CD4-positive, alpha-beta T cell (primary cell): ENCODE measurements around the gene RASD2. TPM values are rescaled to one million over a fixed set of nuclear protein-coding genes. Genes with fewer than 3 reads are reported as not detected.

Experiments
- ATAC-seq: fragments of 200-7000 bp; cut with Tn5 transposase; one replicate; pipeline ENCODE4 v1.10.0; 2022; ENCODE audit warnings: mild to moderate bottlenecking; ENCODE audit not compliant: poor library complexity
- CTCF ChIA-PET: fragments of 350-600 bp; sonication (Branson Sonifier 250); formaldehyde crosslinking; loops from one replicate; lab custom pipeline; 2021; ENCODE audit warnings: antibody characterized with exemption, inconsistent platforms; lab: Charles Lee
- POLR2A ChIA-PET: fragments of 350-600 bp; sonication (Branson Sonifier 250); formaldehyde crosslinking; loops from one replicate; lab custom pipeline; 2021; ENCODE audit warnings: antibody characterized with exemption, inconsistent platforms; lab: Charles Lee
- DNase-seq, 14 experiments: peaks; one replicate each; pipeline ENCODE4 v3.0.0-alpha.2; 2013 to 2020; ENCODE audit warnings: mixed read lengths in 2 of 14
- H3K27ac ChIP-seq, 2 donors: one replicate each; pipeline versions ENCODE4 v1.5.1 to v1.7.0; 2013; ENCODE audit warnings: low read length in 2 of 2, low read depth in 1 of 2, mild to moderate bottlenecking in 1 of 2
- H3K27me3 ChIP-seq, 2 experiments: 1 replicate in 1 of 2; 2 replicates in 1 of 2; pipeline versions ENCODE4 v1.6.1 to v1.7.0; 2013; ENCODE audit warnings: low read length in 2 of 2, control low read depth in 1 of 2, mild to moderate bottlenecking in 1 of 2, moderate library complexity in 1 of 2; ENCODE audit not compliant: insufficient read depth in 2 of 2, control insufficient read depth in 1 of 2
- H3K36me3 ChIP-seq: one replicate; pipeline ENCODE4 v1.6.1; 2013; ENCODE audit warnings: low read length, control low read depth; ENCODE audit not compliant: insufficient read depth
- H3K4me1 ChIP-seq: one replicate; pipeline ENCODE4 v1.6.1; 2013; ENCODE audit warnings: low read length, control low read depth; ENCODE audit not compliant: insufficient read depth
- H3K4me3 ChIP-seq: one replicate; pipeline ENCODE4 v1.5.1; 2013; ENCODE audit warnings: mild to moderate bottlenecking, low read length, moderate library complexity
- H3K9me3 ChIP-seq, 2 experiments: 1 replicate in 1 of 2; 2 replicates in 1 of 2; pipeline versions ENCODE4 v1.6.1 to v1.7.0; 2013; ENCODE audit warnings: low read length in 2 of 2, mild to moderate bottlenecking in 2 of 2, control low read depth in 1 of 2, moderate library complexity in 1 of 2; ENCODE audit not compliant: control insufficient read depth in 1 of 2, insufficient read depth in 1 of 2
- H3K27ac Mint-ChIP-seq: one replicate; pipeline ENCODE4 v1.8.0; 2020; ENCODE audit warnings: mixed read lengths
- H3K27me3 Mint-ChIP-seq: one replicate; pipeline ENCODE4 v1.8.0; 2021; ENCODE audit warnings: mixed read lengths
- H3K36me3 Mint-ChIP-seq: one replicate; pipeline ENCODE4 v1.8.0; 2021; ENCODE audit warnings: low read depth, mixed read lengths
- H3K4me1 Mint-ChIP-seq: one replicate; pipeline ENCODE4 v1.8.0; 2021; ENCODE audit warnings: low read depth, mixed read lengths
- H3K4me3 Mint-ChIP-seq: one replicate; pipeline ENCODE4 v1.8.0; 2020; ENCODE audit warnings: mild to moderate bottlenecking, mixed read lengths
- H3K9me3 Mint-ChIP-seq: one replicate; pipeline ENCODE4 v1.8.0; 2020; ENCODE audit warnings: mixed read lengths
- CTCF ChIP-seq: fragments of 200-600 bp; IDR thresholded peaks from one replicate; pipeline ENCODE4 v1.8.0; 2022; ENCODE audit warnings: antibody characterized with exemption, mild to moderate bottlenecking
- intact Hi-C, 2 experiments: fragments of 100-400 bp; cut with DNase I in 1 of 2; cut with micrococcal nuclease in 1 of 2; formaldehyde crosslinking; loops; one replicate each; pipeline versions ENCODE4 v1.15.1 to v1.9.0; 2023 to 2025; cut with DNase I, micrococcal nuclease
- total RNA-seq, 174 experiments: library from RNA in 2 of 174; stranded (reverse) in 2 of 174; gene quantifications; one replicate each; pipeline ENCODE4 v1.2.3 and lab custom pipeline; 2021 to 2026

RASD2 gene
- total RNA-seq, 2 experiments from 2014 or later: 1.4 to 1.6 TPM

- no peak overlapping the region for H3K4me3 Mint-ChIP-seq
- TF ChIP-seq CTCF: no peak
- no peaks in the 10 kb centered on the region for H3K36me3 ChIP-seq
- peaks cover 5 to 9% of the 10 kb centered on the region in 2 experiments for H3K27me3 ChIP-seq
- no peak overlapping the region for H3K27ac ChIP-seq
- DNase-seq (no peak), ATAC-seq (no peak)
- no peaks in the 10 kb centered on the region for H3K9me3 ChIP-seq
- H3K4me1 ChIP-seq: no peaks in the 10 kb centered on the region
- H3K4me3 ChIP-seq: no peak overlapping the region
- no peaks in the 10 kb centered on the region for H3K36me3 Mint-ChIP-seq
- no peak overlapping the region for H3K27ac Mint-ChIP-seq
- ChIA-PET POLR2A (no interaction called here), CTCF (no interaction called here)
- H3K4me1 Mint-ChIP-seq: no peaks in the 10 kb centered on the region
- H3K9me3 Mint-ChIP-seq: no peaks in the 10 kb centered on the region
- intact Hi-C loops: no loop called here
- peaks cover 58% of the 10 kb centered on the region for H3K27me3 Mint-ChIP-seq
Observed at GRCh38 chr22:35498026-35498800, 42.4 kb upstream of the RASD2 start.

GRCh38 chr22:35502836-35503235 lies 37.8 kb upstream of the RASD2 start:
- CTCF ChIA-PET: no interaction called here
- Histone ChIP-seq H3K9me3 (no peaks in the 10 kb centered on the region), H3K4me3 (no peak overlapping the region), H3K36me3 (no peaks in the 10 kb centered on the region), H3K4me1 (no peaks in the 10 kb centered on the region), H3K27ac (no peak overlapping the region), H3K27me3 (peaks cover 5 to 9% of the 10 kb centered on the region in 2 experiments)
- DNase-seq (no peak), ATAC-seq (no peak)
- H3K27me3 Mint-ChIP-seq: peaks cover 25% of the 10 kb centered on the region
- no peaks in the 10 kb centered on the region for H3K9me3 Mint-ChIP-seq
- TF ChIP-seq CTCF: no peak
- no peak overlapping the region for H3K4me3 Mint-ChIP-seq
- intact Hi-C loops: no loop called here
- no peaks in the 10 kb centered on the region for H3K36me3 Mint-ChIP-seq
- no peak overlapping the region for H3K27ac Mint-ChIP-seq
- POLR2A ChIA-PET: no interaction called here
- no peaks in the 10 kb centered on the region for H3K4me1 Mint-ChIP-seq

- H3K27me3 ChIP-seq: peaks cover 6 to 9% of the 10 kb centered on the region in 2 experiments
- no peak overlapping the region for H3K4me3 Mint-ChIP-seq
- no peaks in the 10 kb centered on the region for H3K9me3 Mint-ChIP-seq
- H3K27ac Mint-ChIP-seq: no peak overlapping the region
- H3K27me3 Mint-ChIP-seq: peaks cover 10% of the 10 kb centered on the region
- ATAC-seq (no peak), DNase-seq (no peak)
- CTCF ChIA-PET: no interaction called here
- peaks cover 0 to 4% of the 10 kb centered on the region in 2 experiments for H3K9me3 ChIP-seq
- intact Hi-C loops: no loop called here
- H3K4me1 Mint-ChIP-seq: no peaks in the 10 kb centered on the region
- POLR2A ChIA-PET: no interaction called here
- no peaks in the 10 kb centered on the region for H3K4me1 ChIP-seq
- no peaks in the 10 kb centered on the region for H3K36me3 ChIP-seq
- no peaks in the 10 kb centered on the region for H3K36me3 Mint-ChIP-seq
- no peak overlapping the region for H3K4me3 ChIP-seq
- TF ChIP-seq CTCF: no peak
- H3K27ac ChIP-seq: no peak overlapping the region
Observed at GRCh38 chr22:35505399-35506258, 35.0 kb upstream of the RASD2 start.
